NB4 (cell line): ENCODE data around the gene LRRK1.
"Not testable (repeated sequence)": the region's sequence is repeated elsewhere in the genome, so short reads cannot be mapped to it uniquely, and the experiment has no call there.

Source experiments
- CTCF ChIP-seq: IDR thresholded peaks from one replicate; pipeline ENCODE4 v1.5.1; 2012; ENCODE audit warnings: low read depth, low read length
- POLR2A ChIP-seq: IDR thresholded peaks from 2 replicates; pipeline ENCODE4 v1.6.1; 2011; ENCODE audit warnings: mild to moderate bottlenecking; ENCODE audit not compliant: insufficient read length; ENCODE audit errors: extremely low read depth

- not testable (repeated sequence) for TF ChIP-seq POLR2A, CTCF
Measured at GRCh38 chr15:101095796-101096406, 176.7 kb downstream of the LRRK1 start.
